ENCODE data around the gene CYLD.

DNA sequence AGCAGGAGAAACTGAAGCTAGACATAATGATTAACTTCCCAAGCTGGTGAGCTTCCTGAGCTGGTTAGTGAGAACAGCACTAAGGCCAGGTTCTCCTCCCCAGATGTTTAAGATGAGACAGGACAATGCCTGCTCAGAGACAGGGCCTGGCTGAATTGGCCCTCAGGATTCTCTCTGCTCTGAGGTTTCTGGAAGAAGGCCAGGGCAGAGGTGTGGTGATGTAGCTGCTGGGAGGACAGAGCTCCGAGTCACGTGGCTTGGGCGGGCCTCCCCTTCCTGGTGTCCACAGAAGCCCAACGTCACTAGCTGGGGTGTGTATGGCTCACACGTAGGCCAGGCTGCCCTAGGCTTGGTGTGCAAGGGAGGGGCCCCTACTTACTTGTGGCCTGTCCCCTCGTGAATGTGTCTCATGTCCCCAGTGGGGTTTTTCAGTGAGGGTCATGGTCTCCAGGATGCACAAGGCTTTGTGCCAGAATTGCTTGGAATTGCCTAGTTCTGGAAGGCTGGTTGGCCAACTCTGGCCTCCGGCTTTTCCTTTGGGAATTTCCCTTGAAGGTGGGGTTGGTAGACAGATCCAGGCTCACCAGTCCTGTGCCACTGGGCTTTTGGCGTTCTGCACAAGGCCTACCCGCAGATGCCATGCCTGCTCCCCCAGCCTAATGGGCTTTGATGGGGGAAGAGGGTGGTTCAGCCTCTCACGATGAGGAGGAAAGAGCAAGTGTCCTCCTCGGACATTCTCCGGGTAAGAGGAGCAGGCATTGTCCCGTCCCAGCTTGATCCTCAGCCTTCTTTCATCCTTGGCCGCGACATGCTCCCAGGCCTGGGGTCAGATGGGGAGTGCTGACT is 45.1 kb upstream of the CYLD start:
- no peak for TF ChIP-seq POLR2A (IDR thresholded peaks at IDR 0.05)
- TF ChIP-seq POLR2AphosphoS5 (IDR thresholded peaks at IDR 0.05): peak in 2 of 3 donors; percentile 14 to 31
- no peak for TF ChIP-seq CTCF (IDR thresholded peaks at IDR 0.05)
- TF ChIP-seq EP300 (IDR thresholded peaks at IDR 0.05): no peak
